ENCODE measurements around the gene OSGEP. TPM values are rescaled to one million over a fixed set of nuclear protein-coding genes. Genes with fewer than 3 reads are reported as not detected.
"Not testable (repeated sequence)": the region's sequence is repeated elsewhere in the genome, so short reads cannot be mapped to it uniquely, and the experiment has no call there.

Gene OSGEP
- total RNA-seq, 2 experiments from 2014 or later = 49.2 to 52.9 TPM

- intact Hi-C loops (cut with DNase I, micrococcal nuclease) = loop anchor here in 1 of 2 experiments (5.0 kb wide), 4 partner anchors 46 to 994 kb away; partner anchors contain the start of genes CCNB1IP1 and TEP1
- peaks cover 36% of the 10 kb centered on the region for H3K36me3 Mint-ChIP-seq (ENCODE audit: low read depth)
- peak overlapping the region; percentile 26 for H3K4me3 Mint-ChIP-seq
- no peak overlapping the region for H3K4me3 ChIP-seq (ENCODE audit: low read length)
- H3K4me1 ChIP-seq (ENCODE audit: insufficient read depth, low read length) = peaks cover 57% of the 10 kb centered on the region
- no peaks in the 10 kb centered on the region for H3K27me3 Mint-ChIP-seq
- TF ChIP-seq CTCF (IDR thresholded peaks at IDR 0.05) = no peak
- H3K27ac ChIP-seq (ENCODE audit: low read depth in 1 of 2, low read length in 2 of 2) = no peak overlapping the region
- POLR2A ChIA-PET = interaction anchor here (1.4 kb wide), 1 partner anchor 12 kb away, joined by 4 read pairs; no protein-coding TSS in a partner anchor
- H3K36me3 ChIP-seq (ENCODE audit: insufficient read depth, low read length) = peaks cover 41% of the 10 kb centered on the region
- no peaks in the 10 kb centered on the region for H3K9me3 Mint-ChIP-seq
- no peaks in the 10 kb centered on the region for H3K27me3 ChIP-seq (ENCODE audit: control insufficient read depth in 1 of 2, insufficient read depth in 2 of 2, low read length in 2 of 2)
- no peaks in the 10 kb centered on the region for H3K9me3 ChIP-seq (ENCODE audit: control insufficient read depth in 1 of 2, insufficient read depth in 1 of 2, low read length in 2 of 2)
- H3K27ac Mint-ChIP-seq = peak overlapping the region; percentile 87
- H3K4me1 Mint-ChIP-seq (ENCODE audit: low read depth) = peaks cover 26% of the 10 kb centered on the region
- DNase-seq (no peak), ATAC-seq (ENCODE audit: poor library complexity) (no peak)
- CTCF ChIA-PET = no interaction called here
These were observed 3.6 kb upstream of the OSGEP start for GRCh38 chr14:20458031-20458789.

- CTCF ChIA-PET = interaction anchor here (1.8 kb wide), 1 partner anchor 113 kb away, joined by 4 read pairs; the partner anchor contains the start of gene PARP2
- H3K27ac Mint-ChIP-seq = no peak overlapping the region
- intact Hi-C loops (cut with DNase I, micrococcal nuclease) = loop anchor here in 1 of 2 experiments (5.0 kb wide), 4 partner anchors 45 to 995 kb away; partner anchors contain the start of genes CCNB1IP1 and TEP1
- H3K4me3 Mint-ChIP-seq = peak overlapping the region; percentile 38
- peaks cover 25% of the 10 kb centered on the region for H3K4me1 Mint-ChIP-seq (ENCODE audit: low read depth)
- H3K36me3 Mint-ChIP-seq (ENCODE audit: low read depth) = peaks cover 46% of the 10 kb centered on the region
- no peak for DNase-seq
- no peaks in the 10 kb centered on the region for H3K9me3 Mint-ChIP-seq
- ATAC-seq (ENCODE audit: poor library complexity) = no peak
- TF ChIP-seq CTCF (IDR thresholded peaks at IDR 0.05) = no peak
- Histone ChIP-seq H3K36me3 (ENCODE audit: insufficient read depth, low read length) (peaks cover 47% of the 10 kb centered on the region), H3K4me1 (ENCODE audit: insufficient read depth, low read length) (peaks cover 52% of the 10 kb centered on the region), H3K27ac (ENCODE audit: low read depth in 1 of 2, low read length in 2 of 2) (no peak overlapping the region), H3K4me3 (ENCODE audit: low read length) (no peak overlapping the region), H3K27me3 (ENCODE audit: control insufficient read depth in 1 of 2, insufficient read depth in 2 of 2, low read length in 2 of 2) (no peaks in the 10 kb centered on the region), H3K9me3 (ENCODE audit: control insufficient read depth in 1 of 2, insufficient read depth in 1 of 2, low read length in 2 of 2) (no peaks in the 10 kb centered on the region)
- POLR2A ChIA-PET = interaction anchor here (3.2 to 3.8 kb wide), 2 partner anchors 13 to 226 kb away, joined by 22 to 33 read pairs; partner anchors contain the start of genes PNP and RNASE4
- no peaks in the 10 kb centered on the region for H3K27me3 Mint-ChIP-seq
These were observed 2.4 kb upstream of the OSGEP start for GRCh38 chr14:20456971-20457370.

- Histone ChIP-seq H3K27ac (ENCODE audit: low read depth in 1 of 2, low read length in 2 of 2) (peak overlapping the region; percentile 92 to 97), H3K27me3 (ENCODE audit: control insufficient read depth in 1 of 2, insufficient read depth in 2 of 2, low read length in 2 of 2) (no peaks in the 10 kb centered on the region), H3K9me3 (ENCODE audit: control insufficient read depth in 1 of 2, insufficient read depth in 1 of 2, low read length in 2 of 2) (no peaks in the 10 kb centered on the region), H3K4me3 (ENCODE audit: low read length) (peak overlapping the region; percentile 66), H3K4me1 (ENCODE audit: insufficient read depth, low read length) (peaks cover 46% of the 10 kb centered on the region), H3K36me3 (ENCODE audit: insufficient read depth, low read length) (peaks cover 60% of the 10 kb centered on the region)
- Mint-ChIP-seq H3K36me3 (ENCODE audit: low read depth) (peaks cover 42% of the 10 kb centered on the region), H3K4me3 (no peak overlapping the region), H3K27ac (no peak overlapping the region), H3K9me3 (no peaks in the 10 kb centered on the region), H3K27me3 (no peaks in the 10 kb centered on the region), H3K4me1 (ENCODE audit: low read depth) (peaks cover 15% of the 10 kb centered on the region)
- intact Hi-C loops (cut with DNase I, micrococcal nuclease) = loop anchor here (1.0 to 5.0 kb wide), 10 partner anchors 13 to 997 kb away; partner anchors contain the start of genes CCNB1IP1 (in 2 of the 2), PNP (in 2 of the 2) and TEP1 (in 2 of the 2)
- CTCF ChIA-PET = interaction anchor here (0.6 to 1.8 kb wide), 6 partner anchors 14 to 157 kb away, joined by 3 to 7 read pairs (median 4); partner anchors contain the start of genes PARP2, PNP and TEP1
- peak; percentile 73 for ATAC-seq (ENCODE audit: poor library complexity)
- POLR2A ChIA-PET = interaction anchor here (0.7 to 3.8 kb wide), 27 partner anchors 8 to 227 kb away, joined by 3 to 33 read pairs (median 5); partner anchors contain the start of genes CCNB1IP1, PARP2, PNP and RNASE4
- TF ChIP-seq CTCF (IDR thresholded peaks at IDR 0.05) = no peak
- peak in 7 of 14 experiments; percentile 62 to 92 (median 83) for DNase-seq
These were observed 1.0 kb upstream of the OSGEP start for GRCh38 chr14:20455355-20456300.

- H3K4me1 Mint-ChIP-seq (ENCODE audit: low read depth); H3K27me3 ChIP-seq (ENCODE audit: control insufficient read depth in 1 of 2, insufficient read depth in 2 of 2, low read length in 2 of 2); POLR2A ChIA-PET; H3K27me3 Mint-ChIP-seq; H3K9me3 ChIP-seq (ENCODE audit: control insufficient read depth in 1 of 2, insufficient read depth in 1 of 2, low read length in 2 of 2); H3K9me3 Mint-ChIP-seq; H3K4me3 ChIP-seq (ENCODE audit: low read length); ATAC-seq (ENCODE audit: poor library complexity); CTCF ChIA-PET; H3K27ac ChIP-seq (ENCODE audit: low read depth in 1 of 2, low read length in 2 of 2); DNase-seq: not testable (repeated sequence)
- Histone ChIP-seq H3K4me1 (ENCODE audit: insufficient read depth, low read length) (peaks cover 23% of the 10 kb centered on the region), H3K36me3 (ENCODE audit: insufficient read depth, low read length) (peaks cover 61% of the 10 kb centered on the region)
- H3K36me3 Mint-ChIP-seq (ENCODE audit: low read depth) = peaks cover 27% of the 10 kb centered on the region
- H3K27ac Mint-ChIP-seq = peak overlapping the region; percentile 60
- intact Hi-C loops (cut with DNase I, micrococcal nuclease) = loop anchor here in 1 of 2 experiments (5.0 kb wide), 2 partner anchors 154 to 229 kb away; partner anchors contain the start of gene RNASE4
- peak overlapping the region; percentile 26 for H3K4me3 Mint-ChIP-seq
These were observed 1.8 kb downstream of the OSGEP start for GRCh38 chr14:20452831-20453230.

Measured in CD4-positive, alpha-beta T cell (primary cell).